ENCODE measurements around the gene MAP7D1. TPM values are rescaled to one million over a fixed set of nuclear protein-coding genes. Genes with fewer than 3 reads are reported as not detected.

The MAP7D1 gene
- polyA plus RNA-seq, 1 of the 3 experiments (the other 2 are of a cell fraction): 69.9 TPM

GRCh38 chr1:36156329-36157114, 562 bp downstream of the MAP7D1 start:
- Histone ChIP-seq H3K4me1 (ENCODE audit: control insufficient read depth in 1 of 2, insufficient read depth in 2 of 2, low read depth in 1 of 2, low read length in 1 of 2) (peaks cover 38 to 48% of the 10 kb centered on the region in 2 experiments), H3K9me2 (no peaks in the 10 kb centered on the region), H3K4me3 (ENCODE audit: low read depth in 2 of 2, low read length in 1 of 2) (peak overlapping the region; percentile 87 to 99), H3K9me3 (no peaks in the 10 kb centered on the region), H4K20me1 (ENCODE audit: insufficient read depth) (peaks cover 46% of the 10 kb centered on the region), H3K79me2 (ENCODE audit: insufficient read depth) (peaks cover 68% of the 10 kb centered on the region), H3F3A (replicated peaks; ENCODE audit: insufficient read depth) (peaks cover 8% of the 10 kb centered on the region), H3K27ac (ENCODE audit: low read depth in 2 of 2, low read length in 1 of 2) (peak overlapping the region; percentile 90 to 98), H3K9ac (peak overlapping the region; percentile 98), H3K36me3 (replicated peaks in 1 of 2; ENCODE audit: control insufficient read depth in 1 of 2, insufficient read depth in 2 of 2, low read length in 1 of 2) (peaks cover 8 to 9% of the 10 kb centered on the region in 2 experiments), H2AFZ (ENCODE audit: low read depth) (peak overlapping the region; percentile 32; the same call in 1 of the 2 replicates), H3K27me3 (ENCODE audit: insufficient read depth) (no peaks in the 10 kb centered on the region), H3K4me2 (peak overlapping the region; percentile 76)
- WGBS (ENCODE audit: low lambda C conversion rate): under 1% methylated on average over 31 of the region's 69 CpGs
- POLR2A ChIA-PET: interaction anchor here (0.7 to 1.3 kb wide), 3 partner anchors 16 to 67 kb away, joined by 3 read pairs; partner anchors contain the start of gene THRAP3
- DNase-seq: peak; percentile 85
- CTCF ChIA-PET: interaction anchor here (0.8 to 5.6 kb wide), 6 partner anchors 27 to 186 kb away, joined by 3 to 49 read pairs (median 4); partner anchors contain the start of gene THRAP3
- TF ChIP-seq CHD2 (IDR thresholded peaks at IDR 0.05; ENCODE audit: low read length, partially characterized antibody) (peak; percentile 39), YY1 (IDR thresholded peaks at IDR 0.05; ENCODE audit: low read depth) (no peak), NRF1 (IDR thresholded peaks at IDR 0.05; ENCODE audit: low read depth, low read length) (no peak), FOXM1 (IDR thresholded peaks at IDR 0.05; ENCODE audit: low read depth) (no peak), MXI1 (IDR thresholded peaks at IDR 0.05; ENCODE audit: low read depth, low read length) (peak; percentile 74), JUND (IDR thresholded peaks at IDR 0.05) (no peak), FOSL2 (IDR thresholded peaks at IDR 0.05; ENCODE audit: borderline replicate concordance, low read depth) (no peak), SIN3A (IDR thresholded peaks at IDR 0.05; ENCODE audit: borderline replicate concordance, low read depth, low read length) (peak; percentile 73), TCF12 (IDR thresholded peaks at IDR 0.05) (0 out of 2 replicates have a peak, but pooled peaks have one; percentile 12), GABPA (IDR thresholded peaks at IDR 0.05; ENCODE audit: low read depth) (no peak), TAF1 (IDR thresholded peaks at IDR 0.05; ENCODE audit: borderline replicate concordance, low read depth, low read length) (0 out of 2 replicates have a peak, but pooled peaks have one; percentile 23), SMC3 (IDR thresholded peaks at IDR 0.05; ENCODE audit: low read depth, low read length) (0 out of 2 replicates have a peak, but pooled peaks have one; percentile 4), EZH2phosphoT487 (IDR thresholded peaks at IDR 0.05; ENCODE audit: borderline replicate concordance, low read depth) (no peak), TEAD4 (IDR thresholded peaks at IDR 0.05; ENCODE audit: borderline replicate concordance, insufficient read depth) (no peak), FOXJ3 (CRISPR knock-in tag; IDR thresholded peaks at IDR 0.05) (0 out of 2 replicates have a peak, but pooled peaks have one; percentile 70), PBX3 (IDR thresholded peaks at IDR 0.05) (no peak), ZBTB33 (IDR thresholded peaks at IDR 0.05; ENCODE audit: borderline replicate concordance, low read depth) (no peak), ELF1 (IDR thresholded peaks at IDR 0.05) (no peak)
- TF ChIP-seq, protein P1, sequence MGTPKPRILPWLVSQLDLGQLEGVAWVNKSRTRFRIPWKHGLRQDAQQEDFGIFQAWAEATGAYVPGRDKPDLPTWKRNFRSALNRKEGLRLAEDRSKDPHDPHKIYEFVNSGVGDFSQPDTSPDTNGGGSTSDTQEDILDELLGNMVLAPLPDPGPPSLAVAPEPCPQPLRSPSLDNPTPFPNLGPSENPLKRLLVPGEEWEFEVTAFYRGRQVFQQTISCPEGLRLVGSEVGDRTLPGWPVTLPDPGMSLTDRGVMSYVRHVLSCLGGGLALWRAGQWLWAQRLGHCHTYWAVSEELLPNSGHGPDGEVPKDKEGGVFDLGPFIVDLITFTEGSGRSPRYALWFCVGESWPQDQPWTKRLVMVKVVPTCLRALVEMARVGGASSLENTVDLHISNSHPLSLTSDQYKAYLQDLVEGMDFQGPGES (IDR thresholded peaks at IDR 0.05; ENCODE audit: low read depth, low read length): no peak
- TF ChIP-seq, protein P2, sequence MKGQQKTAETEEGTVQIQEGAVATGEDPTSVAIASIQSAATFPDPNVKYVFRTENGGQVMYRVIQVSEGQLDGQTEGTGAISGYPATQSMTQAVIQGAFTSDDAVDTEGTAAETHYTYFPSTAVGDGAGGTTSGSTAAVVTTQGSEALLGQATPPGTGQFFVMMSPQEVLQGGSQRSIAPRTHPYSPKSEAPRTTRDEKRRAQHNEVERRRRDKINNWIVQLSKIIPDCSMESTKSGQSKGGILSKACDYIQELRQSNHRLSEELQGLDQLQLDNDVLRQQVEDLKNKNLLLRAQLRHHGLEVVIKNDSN (IDR thresholded peaks at IDR 0.05; ENCODE audit: borderline replicate concordance, low read depth): 0 out of 2 replicates have a peak, but pooled peaks have one; percentile 44
- TF ChIP-seq, protein P3, sequence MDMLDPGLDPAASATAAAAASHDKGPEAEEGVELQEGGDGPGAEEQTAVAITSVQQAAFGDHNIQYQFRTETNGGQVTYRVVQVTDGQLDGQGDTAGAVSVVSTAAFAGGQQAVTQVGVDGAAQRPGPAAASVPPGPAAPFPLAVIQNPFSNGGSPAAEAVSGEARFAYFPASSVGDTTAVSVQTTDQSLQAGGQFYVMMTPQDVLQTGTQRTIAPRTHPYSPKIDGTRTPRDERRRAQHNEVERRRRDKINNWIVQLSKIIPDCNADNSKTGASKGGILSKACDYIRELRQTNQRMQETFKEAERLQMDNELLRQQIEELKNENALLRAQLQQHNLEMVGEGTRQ (IDR thresholded peaks at IDR 0.05; ENCODE audit: borderline replicate concordance, low read depth, low read length): no peak
- TF ChIP-seq, protein P4, sequence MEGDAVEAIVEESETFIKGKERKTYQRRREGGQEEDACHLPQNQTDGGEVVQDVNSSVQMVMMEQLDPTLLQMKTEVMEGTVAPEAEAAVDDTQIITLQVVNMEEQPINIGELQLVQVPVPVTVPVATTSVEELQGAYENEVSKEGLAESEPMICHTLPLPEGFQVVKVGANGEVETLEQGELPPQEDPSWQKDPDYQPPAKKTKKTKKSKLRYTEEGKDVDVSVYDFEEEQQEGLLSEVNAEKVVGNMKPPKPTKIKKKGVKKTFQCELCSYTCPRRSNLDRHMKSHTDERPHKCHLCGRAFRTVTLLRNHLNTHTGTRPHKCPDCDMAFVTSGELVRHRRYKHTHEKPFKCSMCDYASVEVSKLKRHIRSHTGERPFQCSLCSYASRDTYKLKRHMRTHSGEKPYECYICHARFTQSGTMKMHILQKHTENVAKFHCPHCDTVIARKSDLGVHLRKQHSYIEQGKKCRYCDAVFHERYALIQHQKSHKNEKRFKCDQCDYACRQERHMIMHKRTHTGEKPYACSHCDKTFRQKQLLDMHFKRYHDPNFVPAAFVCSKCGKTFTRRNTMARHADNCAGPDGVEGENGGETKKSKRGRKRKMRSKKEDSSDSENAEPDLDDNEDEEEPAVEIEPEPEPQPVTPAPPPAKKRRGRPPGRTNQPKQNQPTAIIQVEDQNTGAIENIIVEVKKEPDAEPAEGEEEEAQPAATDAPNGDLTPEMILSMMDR (IDR thresholded peaks at IDR 0.05): no peak

Data from SK-N-SH (cell line).